GM03348 (cell line): ENCODE measurements around the gene LPP.

ENCODE experiments used
- DNase-seq: peaks from one replicate; pipeline ENCODE4 v3.0.0; 2012; ENCODE audit warnings: low spot score

The LPP gene

DNA sequence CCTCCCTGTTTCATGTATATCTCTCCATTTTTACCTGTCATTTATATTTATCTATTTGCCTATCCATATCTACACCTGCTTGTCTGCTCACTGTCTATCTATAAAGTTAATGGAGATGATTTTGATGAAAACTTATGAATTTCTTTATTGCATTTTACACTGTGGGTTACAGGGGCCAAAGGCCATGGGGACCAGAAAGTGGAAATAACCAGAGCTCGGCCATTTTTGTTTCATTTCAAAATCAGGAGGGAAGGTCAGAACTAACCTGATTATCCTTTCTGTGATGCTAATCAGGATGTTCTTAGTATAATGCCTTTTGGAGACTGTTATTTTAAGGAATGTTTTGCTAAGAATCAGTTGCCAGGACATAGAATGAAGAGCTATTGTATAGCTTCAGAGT is 147.2 kb downstream of the LPP start:
- no peak for DNase-seq

DNA sequence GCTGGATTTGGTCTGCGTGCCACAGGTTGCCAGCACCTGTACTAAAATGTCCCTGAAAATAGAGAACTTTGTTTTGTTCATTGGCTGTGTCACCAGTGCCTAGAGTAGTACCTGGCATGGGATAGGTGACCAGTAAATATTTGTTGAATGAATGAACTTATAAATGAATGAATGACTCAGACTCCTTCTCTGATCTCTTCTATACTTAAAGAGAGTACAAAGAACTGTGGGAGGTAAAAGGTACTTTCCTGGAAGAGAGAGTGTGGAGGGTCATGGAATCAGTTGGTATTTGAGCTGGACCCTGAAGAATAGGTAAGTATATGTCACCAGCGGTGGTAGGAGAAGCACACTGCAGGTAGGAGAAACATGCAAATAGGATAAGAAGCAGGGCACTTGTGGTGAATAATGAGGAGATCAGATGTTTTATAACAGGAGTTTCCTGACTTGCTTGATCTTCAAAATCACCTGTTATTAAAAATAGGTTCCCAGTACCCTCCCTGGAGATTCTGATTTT is 149.4 kb downstream of the LPP start:
- no peak for DNase-seq

DNA sequence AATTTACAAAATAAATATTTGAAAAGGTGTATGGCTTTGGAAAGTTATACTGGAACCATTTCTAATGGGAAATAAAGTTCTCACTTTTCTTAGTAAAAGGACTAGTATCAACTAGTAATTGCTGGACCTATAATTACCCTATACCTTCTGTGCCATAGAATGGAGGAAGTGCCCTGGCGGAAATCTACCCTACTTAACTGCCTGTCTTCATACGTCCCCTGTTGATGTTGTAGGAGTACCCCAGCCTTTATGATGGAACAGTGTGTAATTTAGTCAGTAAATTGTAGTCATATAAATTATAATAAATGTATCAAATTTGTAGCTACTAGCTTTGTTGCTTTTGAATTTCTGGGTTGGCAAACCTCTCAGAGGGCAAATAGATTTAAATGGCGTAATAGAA is 149.9 kb downstream of the LPP start:
- DNase-seq: no peak

DNA sequence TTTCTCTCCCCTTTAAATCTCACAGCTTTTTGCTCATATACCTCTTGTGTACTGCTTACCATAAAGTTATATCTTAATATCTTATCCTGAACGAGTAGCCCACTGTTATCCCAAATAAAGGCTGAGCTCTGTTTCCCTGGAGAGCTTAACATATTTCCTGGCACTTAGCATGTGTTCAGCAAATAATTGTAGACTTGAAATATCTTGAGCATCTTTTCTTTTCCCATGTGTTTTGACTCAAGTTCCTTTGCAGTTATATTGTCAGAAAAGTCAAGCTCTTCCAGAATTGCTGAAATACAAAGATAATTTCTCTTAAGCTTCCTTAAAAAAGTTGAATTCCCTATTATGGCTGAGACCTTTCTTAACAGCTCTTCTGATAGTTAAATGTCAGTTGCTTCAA is 150.5 kb downstream of the LPP start:
- DNase-seq: no peak

DNA sequence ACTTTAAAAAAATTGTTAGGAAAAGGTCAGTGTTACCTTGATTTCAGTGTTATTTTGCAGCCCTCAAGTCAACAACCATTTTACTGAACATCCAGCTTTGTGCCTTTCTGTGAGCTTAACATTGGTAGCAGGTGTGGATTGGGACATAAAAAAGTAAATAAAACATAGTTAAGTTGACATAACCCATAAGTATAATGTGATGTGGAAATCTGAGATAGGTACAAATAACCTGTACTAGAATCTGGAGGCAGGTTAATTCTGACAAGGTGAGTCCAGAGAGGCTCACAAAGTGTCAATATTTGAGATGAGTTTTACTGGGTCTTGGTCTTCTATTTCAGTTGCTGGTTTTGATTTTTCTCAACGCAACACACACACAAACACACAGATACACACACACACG is 151.3 kb downstream of the LPP start:
- no peak for DNase-seq

DNA sequence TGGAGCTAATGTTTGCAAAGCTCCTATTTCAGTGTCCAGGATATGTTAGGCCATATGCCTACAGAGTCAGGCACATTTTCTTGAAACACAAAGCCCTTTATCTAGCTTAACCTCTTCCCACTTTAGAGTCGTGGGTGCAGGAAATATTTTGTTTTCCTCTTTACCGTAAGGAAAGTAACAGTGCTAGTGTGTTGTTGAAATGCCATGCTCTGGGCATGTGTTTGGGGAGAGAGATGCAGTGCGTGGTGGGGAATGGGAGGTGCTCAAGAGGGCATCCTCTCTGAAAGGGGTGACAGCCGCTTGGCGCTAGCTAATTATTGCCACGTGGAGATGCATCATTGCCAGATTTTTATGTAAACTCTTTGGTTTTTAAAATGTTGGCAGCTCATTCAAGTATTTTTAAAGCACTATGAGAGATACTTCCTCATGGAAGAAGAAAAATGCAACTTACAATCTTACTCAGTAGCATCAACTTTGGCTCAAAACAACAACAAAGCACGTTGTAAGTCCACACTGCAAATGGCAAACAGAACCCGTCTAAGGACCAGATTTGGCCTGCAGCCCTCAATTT is 152.6 kb downstream of the LPP start:
- DNase-seq: no peak

DNA sequence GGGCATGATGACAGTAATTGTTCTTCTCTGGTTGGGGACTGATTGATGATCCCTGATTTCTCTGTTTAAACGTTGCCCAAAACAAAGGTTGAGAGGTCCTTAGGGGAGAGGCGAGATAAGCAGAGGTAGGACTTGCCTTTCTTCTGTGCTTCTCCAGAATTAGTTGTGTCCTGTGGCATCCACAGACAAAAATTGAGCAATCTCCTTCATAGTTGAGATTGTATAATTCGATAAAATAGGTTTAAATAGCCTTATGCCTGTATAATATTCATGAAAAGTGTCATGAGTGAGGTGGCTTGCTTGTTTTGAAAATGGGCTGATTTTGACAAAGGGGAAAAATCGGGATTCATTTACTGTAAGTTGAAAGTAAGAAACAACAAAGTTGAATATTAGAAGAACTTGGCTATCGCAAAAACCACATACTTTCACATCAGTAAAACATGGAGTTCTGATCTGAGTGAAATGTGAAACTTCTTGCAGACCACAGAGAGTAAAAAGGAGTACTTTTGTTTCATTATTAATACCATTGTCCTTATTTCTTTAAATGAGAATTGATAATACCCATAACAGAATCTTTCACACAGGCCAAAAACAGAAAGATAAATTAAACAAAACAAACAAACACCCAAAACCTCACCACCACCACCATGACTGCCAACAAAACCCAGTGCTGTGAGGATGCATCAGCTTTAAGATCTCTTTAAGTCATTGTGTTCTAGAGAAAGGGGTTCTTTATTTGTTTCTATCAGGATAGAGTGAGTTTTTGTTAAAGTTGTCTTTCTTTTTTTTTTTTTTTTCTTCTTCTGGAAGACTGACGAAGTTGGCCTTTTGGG is 155.7 kb downstream of the LPP start:
- DNase-seq: no peak

DNA sequence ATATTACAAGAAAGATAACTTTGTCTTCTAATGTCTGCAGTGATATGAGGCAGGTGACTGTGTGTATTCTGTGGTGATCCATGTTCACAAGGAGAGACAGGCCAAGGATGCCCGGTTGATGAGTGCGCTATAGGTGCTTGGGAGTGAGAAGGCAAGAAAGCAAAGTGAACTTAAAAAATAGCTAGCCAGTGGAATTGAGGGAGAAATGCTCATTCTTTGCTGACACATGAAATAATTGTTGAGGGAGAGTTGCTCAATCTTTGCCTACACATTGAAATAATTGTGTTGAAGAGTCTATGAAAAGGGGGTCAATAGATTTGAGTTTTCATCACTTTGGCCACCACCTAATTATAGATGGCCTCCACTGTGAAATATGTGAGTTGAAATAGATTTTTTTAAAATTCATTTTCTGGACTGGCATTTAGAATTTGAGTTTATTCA is 156.3 kb downstream of the LPP start:
- DNase-seq: peak; percentile 18

DNA sequence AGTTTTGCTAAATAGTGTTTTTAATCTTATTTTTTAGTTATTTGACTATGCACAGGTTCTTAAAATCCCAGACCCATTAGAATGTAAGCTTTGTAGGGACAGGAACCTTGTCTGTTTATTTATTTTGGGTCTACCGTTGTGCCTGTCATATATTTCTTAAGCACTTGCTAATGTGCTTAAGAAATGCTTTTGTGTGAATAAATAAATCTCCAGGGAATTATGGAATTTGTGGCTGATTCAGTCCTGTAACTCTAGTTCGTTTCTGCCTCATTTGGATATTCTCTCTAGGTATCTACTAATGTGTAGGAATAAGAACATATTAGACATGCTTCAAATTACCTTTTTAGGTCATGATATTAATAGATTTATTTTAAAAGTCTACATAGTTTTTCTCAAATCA is 161.6 kb downstream of the LPP start:
- no peak for DNase-seq

DNA sequence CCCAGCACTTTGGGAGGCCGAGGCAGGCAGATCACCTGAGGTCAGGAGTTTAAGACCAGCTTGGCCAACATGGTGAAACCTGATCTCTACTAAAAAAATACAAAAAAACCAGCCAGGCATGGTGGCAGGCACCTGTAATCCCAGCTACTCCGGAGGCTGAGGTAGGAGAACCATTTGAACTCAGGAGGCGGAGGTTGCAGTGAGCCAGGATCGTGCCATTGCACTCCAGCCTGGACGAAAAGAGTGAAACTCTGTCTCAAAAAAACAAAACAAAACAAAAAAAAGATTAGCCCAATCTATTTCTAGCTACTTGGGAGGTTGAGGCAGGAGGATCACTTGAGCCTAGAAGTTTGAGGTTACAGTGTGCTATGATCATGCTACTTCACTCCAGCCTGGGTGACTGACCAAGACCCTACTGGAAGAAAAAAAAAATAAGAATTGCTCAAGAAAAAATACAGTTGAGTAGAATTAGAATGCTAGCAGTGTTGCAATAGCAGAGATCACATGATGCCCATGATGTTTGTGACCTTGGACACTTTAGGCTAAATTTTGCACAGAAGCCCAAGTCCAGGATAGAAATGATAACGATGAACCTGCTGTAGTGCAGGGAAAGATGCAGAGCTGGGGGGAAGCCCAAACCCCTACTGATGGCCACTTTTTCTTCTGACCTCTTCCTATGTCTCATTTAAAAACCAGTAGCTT is 162.2 kb downstream of the LPP start:
- DNase-seq: peak; percentile 26

DNA sequence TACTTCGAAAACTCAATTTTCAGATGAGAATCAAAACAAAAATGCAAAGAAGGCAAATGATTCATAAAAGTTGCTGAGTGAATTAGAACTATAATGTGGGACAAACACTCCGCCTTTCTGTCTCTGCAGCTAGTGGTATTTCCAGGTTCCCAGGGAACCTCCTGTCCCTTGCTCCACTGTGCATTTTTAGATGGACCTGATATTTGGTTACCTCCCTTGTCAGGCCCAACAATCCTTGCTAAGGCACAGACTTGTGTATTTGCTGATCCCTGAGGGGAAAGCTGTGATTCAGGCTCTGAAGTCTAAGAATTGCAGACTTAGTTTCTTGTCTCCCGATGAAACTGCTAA is 162.7 kb downstream of the LPP start:
- peak; percentile 36 for DNase-seq

DNA sequence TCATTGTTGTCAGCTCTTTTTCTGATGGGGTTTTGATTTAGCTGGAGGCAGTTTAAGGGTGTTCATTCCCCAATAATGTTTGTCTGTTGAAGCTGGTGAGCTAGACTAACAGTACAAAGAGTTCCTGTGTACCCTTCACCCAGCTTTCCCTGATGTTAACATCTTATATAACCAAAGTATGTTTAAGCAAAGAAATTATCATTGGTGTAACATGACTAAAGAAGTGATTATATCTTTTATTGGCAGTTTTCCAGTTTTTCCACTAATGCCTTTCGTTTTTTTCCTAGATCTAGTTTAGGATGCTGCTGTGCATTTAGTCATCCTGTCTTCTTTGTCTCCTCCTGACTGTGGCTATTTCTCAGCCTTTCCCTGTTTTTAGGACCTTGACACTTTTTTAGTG is 165.6 kb downstream of the LPP start:
- DNase-seq: no peak

DNA sequence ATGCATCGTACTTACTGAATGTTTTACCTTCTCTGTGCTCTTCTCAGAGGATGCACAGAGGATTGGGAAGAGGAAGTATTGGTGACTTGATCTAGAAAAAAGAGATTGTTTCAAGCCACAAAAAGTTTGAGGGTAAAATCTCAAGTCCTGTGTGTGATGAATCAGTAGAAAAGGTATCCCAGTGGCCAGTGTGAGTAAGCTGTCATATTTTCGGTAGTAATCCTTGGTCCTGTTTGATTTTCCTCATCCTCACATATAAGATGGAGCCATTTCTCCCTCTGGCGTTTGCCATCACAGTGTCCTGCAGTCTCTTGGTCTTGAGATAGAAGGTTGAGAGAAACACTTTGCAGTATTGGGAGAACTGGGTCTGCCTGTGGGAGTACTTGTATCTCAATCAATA is 166.8 kb downstream of the LPP start:
- DNase-seq: peak; percentile 54

DNA sequence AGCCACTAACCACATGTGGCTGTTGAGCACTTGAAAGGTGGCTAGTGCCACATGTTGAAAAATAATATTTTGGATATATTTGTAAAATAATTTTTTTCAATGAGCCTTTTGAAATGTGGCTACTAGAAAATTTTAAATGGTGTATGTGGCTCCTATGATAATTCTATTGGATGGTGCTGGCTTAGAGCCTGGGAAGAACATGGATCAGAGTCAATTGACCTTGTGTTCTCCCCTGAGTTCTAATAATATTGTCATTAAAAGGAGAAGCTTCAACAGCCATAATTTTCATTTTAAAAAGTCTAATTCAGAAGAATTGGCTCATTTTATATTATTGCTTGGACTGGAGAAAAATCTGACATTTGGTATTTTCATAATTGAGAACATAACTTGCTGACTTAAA is 167.3 kb downstream of the LPP start:
- no peak for DNase-seq

DNA sequence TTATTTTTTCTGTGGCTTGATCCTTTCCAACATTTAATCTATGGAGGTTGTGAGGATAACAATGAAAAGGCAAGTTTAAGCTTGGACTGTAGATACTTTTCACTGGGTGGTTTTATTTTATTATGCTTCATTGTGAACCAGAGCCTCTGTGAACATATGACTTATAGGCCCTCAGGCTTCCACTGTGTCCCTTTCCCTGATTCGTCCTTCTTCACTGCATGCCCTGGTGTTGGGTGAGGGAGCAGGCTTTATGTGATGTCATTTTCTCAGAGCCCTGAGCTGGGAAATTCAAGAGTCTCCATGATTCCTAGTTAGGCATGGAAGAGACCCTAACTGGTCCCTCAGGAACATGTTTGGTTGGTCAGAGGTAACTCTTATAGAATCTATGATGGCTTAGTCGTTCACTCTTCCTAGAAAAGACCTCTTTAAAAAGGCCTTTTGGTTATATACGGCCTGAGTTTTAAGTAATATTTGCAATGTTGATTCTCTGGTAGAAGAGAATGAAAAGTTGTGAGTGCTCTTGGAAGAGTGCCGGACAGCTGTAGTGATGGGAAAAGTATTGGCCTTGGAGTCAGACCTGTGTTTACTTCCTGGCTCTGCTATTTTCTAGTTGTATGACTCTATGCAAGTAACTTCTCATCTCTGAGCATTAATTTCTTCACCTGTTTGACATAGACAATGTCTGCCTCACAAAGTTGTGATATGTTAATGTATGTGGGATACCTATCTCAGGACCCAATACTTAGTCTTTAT is 168.4 kb downstream of the LPP start:
- DNase-seq: no peak

DNA sequence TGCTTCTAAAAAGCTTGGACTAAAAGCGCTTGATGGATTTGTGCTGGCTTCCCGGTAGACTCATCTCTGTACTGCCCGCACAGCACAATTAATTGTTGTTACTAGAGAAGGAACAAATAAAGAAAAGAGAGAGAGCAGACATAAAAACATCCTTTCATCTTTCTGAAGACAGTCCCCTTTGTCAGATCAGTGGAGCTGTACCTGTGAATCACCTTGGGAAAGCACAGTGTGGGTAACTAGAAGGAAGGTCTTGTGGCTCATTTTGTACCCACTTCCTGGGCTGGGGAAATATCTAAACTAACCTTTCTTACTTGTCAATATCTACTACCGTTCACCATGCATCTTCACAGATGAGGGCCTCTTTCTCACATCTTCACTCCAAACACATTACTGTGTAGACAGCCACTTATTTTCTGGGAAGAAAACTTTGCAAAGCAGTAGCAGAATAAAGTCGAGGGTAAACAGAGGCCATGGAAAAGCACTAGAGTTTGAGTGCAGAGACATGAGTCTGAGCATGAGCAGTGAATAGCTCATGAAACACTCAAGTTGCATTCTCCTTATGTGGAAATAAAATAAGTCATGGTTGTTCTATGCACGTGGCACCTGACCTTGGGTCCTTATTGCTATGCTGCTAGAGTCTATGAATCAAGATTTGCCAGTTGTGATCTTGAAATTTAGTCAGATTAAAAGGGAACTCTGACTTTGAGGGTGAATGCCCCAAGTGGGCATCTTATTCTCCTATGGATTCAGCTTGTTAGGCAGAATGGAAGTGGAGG is 169.3 kb downstream of the LPP start:
- no peak for DNase-seq

DNA sequence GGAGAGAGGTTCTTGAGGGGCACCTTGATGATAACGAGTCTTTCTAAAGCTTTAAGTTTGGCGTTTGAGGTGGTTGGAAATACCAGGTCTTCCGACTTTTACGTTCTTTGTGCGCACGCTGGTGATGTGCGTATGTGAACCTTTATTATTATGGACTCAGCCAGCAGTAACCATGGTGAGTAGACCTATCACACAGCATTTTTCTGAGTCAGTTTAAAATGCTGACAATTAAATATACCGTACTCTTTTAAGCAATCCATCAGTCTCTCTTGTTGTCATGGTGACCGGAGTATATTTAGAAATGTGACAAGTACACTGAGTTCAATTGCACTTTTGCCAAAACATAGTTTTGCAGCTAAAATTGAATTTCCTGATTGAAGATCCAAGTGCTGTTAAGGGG is 172.2 kb downstream of the LPP start:
- DNase-seq: no peak

DNA sequence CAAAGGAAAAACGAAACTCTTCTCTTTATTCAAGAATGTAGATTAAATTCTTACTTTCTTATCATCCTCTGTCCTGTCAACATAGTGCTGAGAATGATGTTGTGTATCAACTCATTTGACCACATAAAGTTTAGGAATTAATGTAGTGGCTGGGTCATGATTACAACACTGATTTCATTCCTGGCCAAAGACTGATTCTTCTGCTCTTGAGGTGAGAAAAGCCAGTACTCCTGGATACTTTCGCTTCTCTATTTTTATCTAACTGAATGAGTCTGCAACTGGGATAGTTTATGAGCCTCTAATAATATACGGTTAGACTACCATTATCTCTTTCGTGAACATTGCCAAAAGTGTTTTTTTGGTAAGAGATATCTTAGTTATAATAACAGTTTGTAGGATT is 173.0 kb downstream of the LPP start:
- no peak for DNase-seq

DNA sequence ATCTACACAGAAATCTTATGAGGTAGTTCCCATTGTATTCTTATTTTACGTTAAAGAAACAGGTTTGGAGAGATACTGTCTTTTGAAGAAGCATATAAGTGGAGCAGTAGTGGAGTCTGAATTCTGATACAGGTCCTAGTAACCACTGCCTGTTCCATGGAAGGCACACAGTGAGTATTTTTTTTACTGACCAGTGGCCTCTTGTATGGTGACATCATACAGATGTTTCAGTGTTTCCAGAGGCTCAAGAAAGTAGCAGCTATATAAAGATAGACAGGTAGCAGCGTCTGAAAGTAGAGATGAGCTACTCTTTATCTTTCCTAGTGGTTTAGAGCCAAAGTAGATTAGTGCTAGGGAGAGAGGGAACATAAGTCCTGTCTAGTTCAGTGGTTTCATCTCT is 173.5 kb downstream of the LPP start:
- DNase-seq: no peak

DNA sequence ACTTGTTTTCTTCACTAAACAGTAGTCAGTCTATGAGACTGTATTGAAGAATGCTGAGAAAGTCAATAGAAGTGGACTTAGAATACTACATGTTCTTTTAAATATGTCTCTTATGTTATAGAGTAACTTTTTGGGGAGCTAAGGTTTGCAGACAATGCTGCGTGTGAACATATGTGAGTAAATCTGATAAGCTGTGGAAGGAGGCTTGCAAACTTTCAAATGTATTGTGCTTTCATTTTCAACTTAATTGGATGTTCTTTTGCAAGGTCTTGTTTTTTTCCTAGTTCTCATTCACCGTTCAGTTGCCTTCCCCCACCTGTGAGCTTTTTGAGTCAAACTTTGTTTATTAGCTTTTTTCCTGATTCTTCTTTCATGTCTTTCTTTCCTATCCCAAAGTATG is 176.2 kb downstream of the LPP start:
- DNase-seq: no peak

DNA sequence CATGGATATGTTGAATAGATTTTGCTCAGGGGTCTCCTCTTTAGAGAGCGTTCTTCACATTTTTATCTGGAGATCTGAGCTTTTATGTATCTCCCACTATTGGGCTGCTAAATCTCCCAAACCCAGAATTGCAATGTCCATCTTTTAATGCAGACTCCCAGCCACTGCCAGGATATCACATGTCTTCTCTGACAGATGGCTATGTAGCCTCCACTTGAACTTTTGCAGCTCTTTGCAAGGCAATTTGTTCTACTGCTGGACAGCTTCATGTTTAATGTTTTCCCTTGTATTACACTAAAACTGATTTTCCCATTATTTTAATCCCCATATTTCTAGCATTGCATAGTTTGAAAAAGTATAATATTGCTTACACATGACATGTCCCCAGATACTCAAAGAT is 177.2 kb downstream of the LPP start:
- DNase-seq: no peak

DNA sequence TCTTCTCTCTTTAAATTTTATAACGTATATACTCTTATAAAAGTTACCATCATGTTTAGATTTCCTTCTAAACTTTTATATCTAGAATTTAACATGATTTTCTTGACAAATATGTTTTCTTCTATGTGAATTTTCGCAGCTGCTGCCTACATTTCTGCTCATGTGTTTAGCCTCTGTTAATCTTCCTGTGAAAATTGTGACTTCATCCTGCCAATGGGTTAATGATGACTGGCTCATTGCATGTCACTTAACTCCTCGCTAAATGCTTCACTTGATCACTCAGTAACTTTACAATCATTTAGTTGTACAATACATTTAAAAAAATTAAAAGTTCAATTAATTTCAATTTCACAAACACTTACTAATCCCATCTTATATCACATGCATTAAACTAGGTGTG is 178.1 kb downstream of the LPP start:
- no peak for DNase-seq
